ENCODE data around the gene PAFAH1B1. TPM values are rescaled to one million over a fixed set of nuclear protein-coding genes. Genes with fewer than 3 reads are reported as not detected.

PAFAH1B1 gene
- total RNA-seq, 1 experiment from 2014 or later, result 114 TPM

DNA sequence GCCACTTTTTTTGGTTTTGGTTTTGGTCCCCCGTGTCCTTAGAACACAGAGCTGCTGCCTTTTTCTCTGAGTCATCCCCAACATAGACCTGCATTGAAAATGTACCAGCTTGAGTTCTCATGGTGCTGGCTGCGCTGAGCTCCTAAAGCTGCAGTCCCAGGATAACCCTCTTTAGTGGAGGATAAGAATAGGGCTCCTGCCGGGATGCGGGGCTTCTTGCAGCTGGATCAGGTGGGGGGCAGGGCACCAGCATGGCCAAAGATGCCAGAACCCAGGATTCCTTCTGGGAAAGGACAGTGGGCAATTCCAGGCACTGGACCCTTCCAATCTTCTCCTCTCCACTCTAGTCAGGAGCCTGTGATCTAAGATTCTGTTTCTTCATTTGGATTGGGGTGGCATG, 126.4 kb downstream of the PAFAH1B1 start:
- H3K9me3 Mint-ChIP-seq, result no peaks in the 10 kb centered on the region
- no peak for DNase-seq (ENCODE audit: low spot score)
- H3K27me3 Mint-ChIP-seq (ENCODE audit: low read depth), result no peaks in the 10 kb centered on the region
- TF ChIP-seq SMAD4 (CRISPR knock-in tag; IDR thresholded peaks at IDR 0.05) (no peak), FOXP1 (CRISPR knock-in tag; IDR thresholded peaks at IDR 0.05; ENCODE audit: borderline replicate concordance) (no peak), ZNF416 (CRISPR knock-in tag; IDR thresholded peaks at IDR 0.05) (no peak), CREB1 (CRISPR knock-in tag; IDR thresholded peaks at IDR 0.05) (no peak), TEAD1 (CRISPR knock-in tag; IDR thresholded peaks at IDR 0.05) (no peak), NFYB (CRISPR knock-in tag; conservative IDR thresholded peaks at IDR 0.05; ENCODE audit: low read depth) (no peak), OVOL2 (CRISPR knock-in tag; IDR thresholded peaks at IDR 0.05; ENCODE audit: borderline replicate concordance) (no peak), NR2C2 (CRISPR knock-in tag; IDR thresholded peaks at IDR 0.05) (no peak), SMAD3 (CRISPR knock-in tag; IDR thresholded peaks at IDR 0.05; ENCODE audit: borderline replicate concordance) (no peak), NR3C1 (CRISPR knock-in tag; conservative IDR thresholded peaks at IDR 0.05; ENCODE audit: low read depth) (no peak), CBFB (CRISPR knock-in tag; IDR thresholded peaks at IDR 0.05; ENCODE audit: low read depth) (no peak), FOXK1 (CRISPR knock-in tag; IDR thresholded peaks at IDR 0.05) (no peak), IRF2 (CRISPR knock-in tag; IDR thresholded peaks at IDR 0.05; ENCODE audit: borderline replicate concordance, low read depth) (no peak), FOXJ3 (CRISPR knock-in tag; IDR thresholded peaks at IDR 0.05; ENCODE audit: borderline replicate concordance) (no peak), ATF1 (CRISPR knock-in tag; IDR thresholded peaks at IDR 0.05) (no peak)
- TF ChIP-seq, protein P1, sequence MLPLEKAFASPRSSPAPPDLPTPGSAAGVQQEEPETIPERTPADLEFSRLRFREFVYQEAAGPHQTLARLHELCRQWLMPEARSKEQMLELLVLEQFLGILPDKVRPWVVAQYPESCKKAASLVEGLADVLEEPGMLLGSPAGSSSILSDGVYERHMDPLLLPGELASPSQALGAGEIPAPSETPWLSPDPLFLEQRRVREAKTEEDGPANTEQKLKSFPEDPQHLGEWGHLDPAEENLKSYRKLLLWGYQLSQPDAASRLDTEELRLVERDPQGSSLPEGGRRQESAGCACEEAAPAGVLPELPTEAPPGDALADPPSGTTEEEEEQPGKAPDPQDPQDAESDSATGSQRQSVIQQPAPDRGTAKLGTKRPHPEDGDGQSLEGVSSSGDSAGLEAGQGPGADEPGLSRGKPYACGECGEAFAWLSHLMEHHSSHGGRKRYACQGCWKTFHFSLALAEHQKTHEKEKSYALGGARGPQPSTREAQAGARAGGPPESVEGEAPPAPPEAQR (CRISPR knock-in tag; IDR thresholded peaks at IDR 0.05), result no peak
- TF ChIP-seq, protein P2, sequence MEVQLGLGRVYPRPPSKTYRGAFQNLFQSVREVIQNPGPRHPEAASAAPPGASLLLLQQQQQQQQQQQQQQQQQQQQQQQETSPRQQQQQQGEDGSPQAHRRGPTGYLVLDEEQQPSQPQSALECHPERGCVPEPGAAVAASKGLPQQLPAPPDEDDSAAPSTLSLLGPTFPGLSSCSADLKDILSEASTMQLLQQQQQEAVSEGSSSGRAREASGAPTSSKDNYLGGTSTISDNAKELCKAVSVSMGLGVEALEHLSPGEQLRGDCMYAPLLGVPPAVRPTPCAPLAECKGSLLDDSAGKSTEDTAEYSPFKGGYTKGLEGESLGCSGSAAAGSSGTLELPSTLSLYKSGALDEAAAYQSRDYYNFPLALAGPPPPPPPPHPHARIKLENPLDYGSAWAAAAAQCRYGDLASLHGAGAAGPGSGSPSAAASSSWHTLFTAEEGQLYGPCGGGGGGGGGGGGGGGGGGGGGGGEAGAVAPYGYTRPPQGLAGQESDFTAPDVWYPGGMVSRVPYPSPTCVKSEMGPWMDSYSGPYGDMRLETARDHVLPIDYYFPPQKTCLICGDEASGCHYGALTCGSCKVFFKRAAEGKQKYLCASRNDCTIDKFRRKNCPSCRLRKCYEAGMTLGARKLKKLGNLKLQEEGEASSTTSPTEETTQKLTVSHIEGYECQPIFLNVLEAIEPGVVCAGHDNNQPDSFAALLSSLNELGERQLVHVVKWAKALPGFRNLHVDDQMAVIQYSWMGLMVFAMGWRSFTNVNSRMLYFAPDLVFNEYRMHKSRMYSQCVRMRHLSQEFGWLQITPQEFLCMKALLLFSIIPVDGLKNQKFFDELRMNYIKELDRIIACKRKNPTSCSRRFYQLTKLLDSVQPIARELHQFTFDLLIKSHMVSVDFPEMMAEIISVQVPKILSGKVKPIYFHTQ (CRISPR knock-in tag; IDR thresholded peaks at IDR 0.05), result no peak
- TF ChIP-seq, protein P3, sequence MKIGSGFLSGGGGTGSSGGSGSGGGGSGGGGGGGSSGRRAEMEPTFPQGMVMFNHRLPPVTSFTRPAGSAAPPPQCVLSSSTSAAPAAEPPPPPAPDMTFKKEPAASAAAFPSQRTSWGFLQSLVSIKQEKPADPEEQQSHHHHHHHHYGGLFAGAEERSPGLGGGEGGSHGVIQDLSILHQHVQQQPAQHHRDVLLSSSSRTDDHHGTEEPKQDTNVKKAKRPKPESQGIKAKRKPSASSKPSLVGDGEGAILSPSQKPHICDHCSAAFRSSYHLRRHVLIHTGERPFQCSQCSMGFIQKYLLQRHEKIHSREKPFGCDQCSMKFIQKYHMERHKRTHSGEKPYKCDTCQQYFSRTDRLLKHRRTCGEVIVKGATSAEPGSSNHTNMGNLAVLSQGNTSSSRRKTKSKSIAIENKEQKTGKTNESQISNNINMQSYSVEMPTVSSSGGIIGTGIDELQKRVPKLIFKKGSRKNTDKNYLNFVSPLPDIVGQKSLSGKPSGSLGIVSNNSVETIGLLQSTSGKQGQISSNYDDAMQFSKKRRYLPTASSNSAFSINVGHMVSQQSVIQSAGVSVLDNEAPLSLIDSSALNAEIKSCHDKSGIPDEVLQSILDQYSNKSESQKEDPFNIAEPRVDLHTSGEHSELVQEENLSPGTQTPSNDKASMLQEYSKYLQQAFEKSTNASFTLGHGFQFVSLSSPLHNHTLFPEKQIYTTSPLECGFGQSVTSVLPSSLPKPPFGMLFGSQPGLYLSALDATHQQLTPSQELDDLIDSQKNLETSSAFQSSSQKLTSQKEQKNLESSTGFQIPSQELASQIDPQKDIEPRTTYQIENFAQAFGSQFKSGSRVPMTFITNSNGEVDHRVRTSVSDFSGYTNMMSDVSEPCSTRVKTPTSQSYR (CRISPR knock-in tag; IDR thresholded peaks at IDR 0.05), result no peak
- TF ChIP-seq, protein P4, sequence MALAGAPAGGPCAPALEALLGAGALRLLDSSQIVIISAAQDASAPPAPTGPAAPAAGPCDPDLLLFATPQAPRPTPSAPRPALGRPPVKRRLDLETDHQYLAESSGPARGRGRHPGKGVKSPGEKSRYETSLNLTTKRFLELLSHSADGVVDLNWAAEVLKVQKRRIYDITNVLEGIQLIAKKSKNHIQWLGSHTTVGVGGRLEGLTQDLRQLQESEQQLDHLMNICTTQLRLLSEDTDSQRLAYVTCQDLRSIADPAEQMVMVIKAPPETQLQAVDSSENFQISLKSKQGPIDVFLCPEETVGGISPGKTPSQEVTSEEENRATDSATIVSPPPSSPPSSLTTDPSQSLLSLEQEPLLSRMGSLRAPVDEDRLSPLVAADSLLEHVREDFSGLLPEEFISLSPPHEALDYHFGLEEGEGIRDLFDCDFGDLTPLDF (CRISPR knock-in tag; IDR thresholded peaks at IDR 0.05), result no peak
- no peak overlapping the region for H3K27ac Mint-ChIP-seq
- CTCF ChIA-PET, result interaction anchor here (0.5 to 1.0 kb wide), 2 partner anchors 33 to 924 kb away, joined by 3 to 5 read pairs; no protein-coding TSS in a partner anchor
- no peak for ATAC-seq
- no peaks in the 10 kb centered on the region for H3K36me3 Mint-ChIP-seq
- H3K4me1 Mint-ChIP-seq, result peaks cover 25% of the 10 kb centered on the region
- H3K4me3 Mint-ChIP-seq, result no peak overlapping the region
- POLR2A ChIA-PET, result interaction anchor here (0.6 to 0.7 kb wide), 2 partner anchors 154 to 329 kb away, joined by 3 read pairs; no protein-coding TSS in a partner anchor

Measured in WTC11 (cell line).